Sciatic nerve (tissue), 2 donors: Measurements from ENCODE around the gene CAMK4. TPM values are rescaled to one million over a fixed set of nuclear protein-coding genes. Genes with fewer than 3 reads are reported as not detected.

Experiments
- ATAC-seq: fragments of 200-7000 bp; cut with Tn5 transposase; one replicate; pipeline ENCODE4 v1.9.1; 2020; ENCODE audit warnings: mild to moderate bottlenecking, moderate library complexity
- DNase-seq: peaks from one replicate; pipeline ENCODE4 v3.0.0-alpha.2; 2020; ENCODE audit warnings: low spot score
- intact Hi-C: fragments of 100-400 bp; cut with DNase I; formaldehyde crosslinking; loops from one replicate; pipeline ENCODE4 v1.14.2; 2022
- total RNA-seq: library from RNA; stranded (reverse); fragmentation: NEBNext Ultra II Directional; extraction: Animal tissue kit (Norgen Biotek cat#: 25700); gene quantifications from one replicate; pipeline ENCODE4 v1.2.1, GENCODE V29; 2021
- donor health status: DM: no; HTN: no; CAD: no.
- donor health status: DM: no; HTN: no; CAD: no.

Gene CAMK4
- total RNA-seq, 1 donor from 2014 or later: 2.2 TPM

- ATAC-seq: no peak
- intact Hi-C loops: no loop called here
- DNase-seq: no peak
These were observed 274.2 kb downstream of the CAMK4 start for GRCh38 chr5:111498346-111498745.

- ATAC-seq: no peak
These were observed 278.8 kb downstream of the CAMK4 start for GRCh38 chr5:111502956-111503355.

GRCh38 chr5:111505096-111505495 is 280.9 kb downstream of the CAMK4 start:
- DNase-seq: no peak
- ATAC-seq: no peak
- intact Hi-C loops: no loop called here

More at GRCh38 chr5:111502956-111503355, 278.8 kb downstream of the CAMK4 start:
- intact Hi-C loops: no loop called here
- no peak for DNase-seq

GRCh38 chr5:111507276-111507675 is 283.1 kb downstream of the CAMK4 start:
- ATAC-seq (no peak), DNase-seq (no peak)
- intact Hi-C loops: no loop called here

GRCh38 chr5:111509119-111509518 is 284.9 kb downstream of the CAMK4 start:
- DNase-seq (no peak), ATAC-seq (no peak)
- intact Hi-C loops: no loop called here

- ATAC-seq: no peak
- intact Hi-C loops: no loop called here
These were observed 287.1 kb downstream of the CAMK4 start for GRCh38 chr5:111511174-111511830.

GRCh38 chr5:111511831-111512374 is 287.7 kb downstream of the CAMK4 start:
- DNase-seq: no peak
- intact Hi-C loops: no loop called here
- peak; percentile 43 for ATAC-seq

More at GRCh38 chr5:111511174-111511830, 287.1 kb downstream of the CAMK4 start:
- DNase-seq: no peak

- ATAC-seq (peak; percentile 99), DNase-seq (peak; percentile 96)
- intact Hi-C loops: no loop called here
These were observed 288.4 kb downstream of the CAMK4 start, which contains the start of gene STARD4 for GRCh38 chr5:111512375-111513130. Gene STARD4 (minus strand): TSS chr5:111512535. CDS start chr5:111507433, 5,102 bp downstream.

- intact Hi-C loops: no loop called here
- DNase-seq: no peak
These were observed 288.9 kb downstream of the CAMK4 start for GRCh38 chr5:111513131-111513520.

GRCh38 chr5:111514087-111514486 is 289.9 kb downstream of the CAMK4 start:
- DNase-seq: no peak
- ATAC-seq: no peak
- intact Hi-C loops: no loop called here

More at GRCh38 chr5:111513131-111513520, 288.9 kb downstream of the CAMK4 start:
- no peak for ATAC-seq

GRCh38 chr5:111517853-111518501 is 293.8 kb downstream of the CAMK4 start:
- no peak for DNase-seq
- no peak for ATAC-seq
- intact Hi-C loops: no loop called here

GRCh38 chr5:111518777-111519176 is 294.6 kb downstream of the CAMK4 start:
- ATAC-seq (no peak), DNase-seq (no peak)
- intact Hi-C loops: no loop called here

- intact Hi-C loops: no loop called here
- ATAC-seq (no peak), DNase-seq (no peak)
These were observed 296.7 kb downstream of the CAMK4 start for GRCh38 chr5:111520908-111521307.

GRCh38 chr5:111528056-111528455 is 303.9 kb downstream of the CAMK4 start:
- ATAC-seq: no peak
- intact Hi-C loops: no loop called here
- DNase-seq: no peak

GRCh38 chr5:111530298-111530740 is 306.1 kb downstream of the CAMK4 start:
- peak; percentile 85 for ATAC-seq
- peak; percentile 70 for DNase-seq
- intact Hi-C loops: no loop called here

- DNase-seq (no peak), ATAC-seq (no peak)
- intact Hi-C loops: no loop called here
These were observed 308.9 kb downstream of the CAMK4 start for GRCh38 chr5:111532886-111533582.

- no peak for DNase-seq
- no peak for ATAC-seq
- intact Hi-C loops: no loop called here
These were observed 311.8 kb downstream of the CAMK4 start for GRCh38 chr5:111535879-111536549.
